Measurements from ENCODE around the gene NME7. TPM values are rescaled to one million over a fixed set of nuclear protein-coding genes. Genes with fewer than 3 reads are reported as not detected.
"Not testable (repeated sequence)": the region's sequence is repeated elsewhere in the genome, so short reads cannot be mapped to it uniquely, and the experiment has no call there.

The NME7 gene, protein sequence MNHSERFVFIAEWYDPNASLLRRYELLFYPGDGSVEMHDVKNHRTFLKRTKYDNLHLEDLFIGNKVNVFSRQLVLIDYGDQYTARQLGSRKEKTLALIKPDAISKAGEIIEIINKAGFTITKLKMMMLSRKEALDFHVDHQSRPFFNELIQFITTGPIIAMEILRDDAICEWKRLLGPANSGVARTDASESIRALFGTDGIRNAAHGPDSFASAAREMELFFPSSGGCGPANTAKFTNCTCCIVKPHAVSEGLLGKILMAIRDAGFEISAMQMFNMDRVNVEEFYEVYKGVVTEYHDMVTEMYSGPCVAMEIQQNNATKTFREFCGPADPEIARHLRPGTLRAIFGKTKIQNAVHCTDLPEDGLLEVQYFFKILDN
- total RNA-seq (8.5 TPM), polyA plus RNA-seq (ENCODE audit: insufficient read depth in 1 of 8, insufficient read length in 8 of 8, low replicate concordance in 1 of 8) (10 to 100 TPM; 19.7 to 28.1 (median 22.3) TPM)
- long read RNA-seq, donor 1, partial matches to known transcripts = 0 of 2 reads
- long read RNA-seq, donor 1, other reads (novel, unspliced or antisense) = 0 of 2 reads
- long read RNA-seq, donor 2 = 0 reads
- long read RNA-seq, donor 3, full-length matches to known transcripts = 5 of 11 reads
- long read RNA-seq, donor 3, partial matches to known transcripts = 6 of 11 reads
- long read RNA-seq, donor 3, other reads (novel, unspliced or antisense) = 0 of 11 reads
- long read RNA-seq, donor 4, partial matches to known transcripts = 0 of 3 reads
- long read RNA-seq, donor 4, other reads (novel, unspliced or antisense) = 0 of 3 reads
- long read RNA-seq, donor 5, transcript NME7-201 (12 exons, 1,642 nt) = major isoform, 11 of 18 reads
- long read RNA-seq, donor 5, partial matches to known transcripts = 6 of 18 reads
- long read RNA-seq, donor 5, other reads (novel, unspliced or antisense) = 0 of 18 reads
- long read RNA-seq, donor 6, transcript NME7-201 (12 exons, 1,642 nt) = major isoform, 5 of 11 reads
- long read RNA-seq, donor 6, partial matches to known transcripts = 5 of 11 reads
- long read RNA-seq, donor 6, other reads (novel, unspliced or antisense) = 0 of 11 reads
- long read RNA-seq, donor 7, full-length matches to known transcripts = 7 of 16 reads
- long read RNA-seq, donor 7, partial matches to known transcripts = 9 of 16 reads
- long read RNA-seq, donor 7, other reads (novel, unspliced or antisense) = 0 of 16 reads
- long read RNA-seq, donor 8, full-length matches to known transcripts = 9 of 9 reads
- long read RNA-seq, donor 8, partial matches to known transcripts = 0 of 9 reads
- long read RNA-seq, donor 8, other reads (novel, unspliced or antisense) = 0 of 9 reads
- long read RNA-seq, donor 9, partial matches to known transcripts = 7 of 8 reads
- long read RNA-seq, donor 9, other reads (novel, unspliced or antisense) = 0 of 8 reads
- long read RNA-seq, donor 10, transcript NME7-201 (12 exons, 1,642 nt) = major isoform, 13 of 24 reads
- long read RNA-seq, donor 10, partial matches to known transcripts = 10 of 24 reads
- long read RNA-seq, donor 10, other reads (novel, unspliced or antisense) = 0 of 24 reads
- long read RNA-seq, donor 11, partial matches to known transcripts = 7 of 10 reads
- long read RNA-seq, donor 11, other reads (novel, unspliced or antisense) = 0 of 10 reads

DNA sequence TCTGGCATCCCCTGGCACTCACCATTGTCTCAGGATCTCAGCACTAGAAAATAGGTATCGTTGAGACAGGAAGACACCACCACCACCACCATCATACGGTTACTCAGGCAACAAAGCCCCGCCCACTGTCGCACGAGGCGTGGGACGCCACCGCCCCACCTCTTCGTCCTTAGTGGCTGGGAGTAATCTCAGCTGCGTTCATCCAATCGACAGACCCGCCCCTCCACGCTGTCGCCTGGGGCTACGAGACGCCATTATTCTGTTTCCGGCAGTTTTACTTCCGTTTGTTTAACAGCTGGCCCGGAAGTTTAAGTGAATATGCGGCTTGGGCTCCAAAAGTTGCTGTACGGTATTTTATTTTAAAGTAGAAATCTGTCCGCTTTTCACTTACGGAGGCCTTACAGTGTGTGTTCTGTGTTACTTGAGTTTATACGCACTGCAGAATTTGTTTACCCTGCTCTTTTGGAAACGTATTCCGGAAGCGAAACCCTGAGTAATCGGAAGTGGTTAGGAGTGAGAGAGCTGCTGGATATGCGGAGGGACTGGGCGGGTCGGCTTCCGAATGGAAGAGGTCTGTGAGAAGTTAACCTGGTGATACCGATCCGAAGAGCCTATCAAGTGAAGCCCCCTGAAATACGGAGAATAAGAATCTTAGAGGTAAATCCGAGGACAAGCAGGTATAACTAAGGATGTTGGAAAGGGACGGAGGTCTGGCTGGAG lies at the start of gene NME7, which contains the start of gene BLZF1:
Gene NME7, minus strand, starts transcription at position 112 of the 720 bp plus-strand sequence. Its CDS starts 87 bp downstream, at position 25.
Gene BLZF1, plus strand, starts transcription at position 510 of the 720 bp plus-strand sequence. CDS start 1,328 bp downstream, outside the sequence.
- H3K36me3 ChIP-seq (ENCODE audit: control insufficient read depth, insufficient read depth, low read length) = peaks cover 7% of the 10 kb centered on the region
- no peaks in the 10 kb centered on the region for H3K9me3 ChIP-seq (replicated peaks; ENCODE audit: control insufficient read depth, low read depth, low read length)
- no peaks in the 10 kb centered on the region for H3K27me3 ChIP-seq (ENCODE audit: control insufficient read depth, insufficient read depth, low read length)
- WGBS (ENCODE audit: insufficient coverage) = under 1% methylated on average over 30 of the region's 37 CpGs
- peaks cover 2% of the 10 kb centered on the region for H3K4me1 ChIP-seq (ENCODE audit: control insufficient read depth, insufficient read depth, low read length)
- peak within 1 kb of the TSS; percentile 70 for H3K4me3 ChIP-seq (ENCODE audit: low read length)
- peak; percentile 99 for DNase-seq
- H3K27ac ChIP-seq (ENCODE audit: low read length) = peak within 1 kb of the TSS; percentile 87

DNA sequence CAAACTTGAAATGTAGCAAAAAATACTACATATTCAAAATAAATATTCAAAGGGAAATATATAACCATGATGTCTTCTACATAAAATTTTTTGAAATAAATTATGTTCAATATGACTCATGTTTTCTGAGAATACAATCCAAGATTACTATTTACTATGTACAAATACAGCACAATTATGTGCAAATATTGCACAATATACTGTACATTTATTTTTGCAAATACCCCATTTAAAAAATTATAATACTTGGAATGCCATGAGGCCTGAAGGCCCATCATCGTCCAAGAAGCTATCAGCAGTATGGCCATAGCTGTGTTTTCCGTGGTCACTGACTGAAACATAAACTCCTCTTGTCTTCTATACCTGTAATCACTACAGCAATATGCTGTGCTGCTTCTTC lies 47.4 kb upstream of the NME7 start:
- DNase-seq = no peak
- H3K4me1 ChIP-seq (ENCODE audit: control insufficient read depth, insufficient read depth, low read length) = no peaks in the 10 kb centered on the region
- no peak overlapping the region for H3K4me3 ChIP-seq (ENCODE audit: low read length)
- H3K27ac ChIP-seq (ENCODE audit: low read length) = no peak overlapping the region
- 84% methylated on average over 2 of the region's 2 CpGs for WGBS (ENCODE audit: insufficient coverage)
- H3K9me3 ChIP-seq (replicated peaks; ENCODE audit: control insufficient read depth, low read depth, low read length) = peaks cover 2% of the 10 kb centered on the region
- no peaks in the 10 kb centered on the region for H3K36me3 ChIP-seq (ENCODE audit: control insufficient read depth, insufficient read depth, low read length)
- H3K27me3 ChIP-seq (ENCODE audit: control insufficient read depth, insufficient read depth, low read length) = no peaks in the 10 kb centered on the region

DNA sequence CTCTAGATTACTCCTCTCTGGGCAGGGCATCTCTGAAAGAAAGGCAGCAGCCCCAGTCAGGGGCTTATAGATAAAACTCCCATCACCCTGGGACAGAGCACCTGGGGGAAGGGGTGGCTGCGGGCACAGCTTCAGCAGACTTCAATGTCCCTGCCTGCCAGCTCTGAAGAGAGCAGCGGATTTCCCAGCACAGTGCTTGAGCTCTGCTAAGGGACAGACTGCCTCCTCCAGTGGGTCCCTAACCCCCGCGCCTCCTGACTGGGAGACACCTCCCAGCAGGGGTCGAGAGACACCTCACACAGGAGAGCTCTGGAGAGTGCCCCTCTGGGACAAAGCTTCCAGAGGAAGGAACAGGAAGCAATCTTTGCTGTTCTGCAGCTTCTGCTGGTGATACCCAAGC lies 40.7 kb upstream of the NME7 start:
- not testable (repeated sequence) for H3K4me1 ChIP-seq (ENCODE audit: control insufficient read depth, insufficient read depth, low read length); H3K4me3 ChIP-seq (ENCODE audit: low read length); H3K27ac ChIP-seq (ENCODE audit: low read length); DNase-seq; H3K36me3 ChIP-seq (ENCODE audit: control insufficient read depth, insufficient read depth, low read length); H3K27me3 ChIP-seq (ENCODE audit: control insufficient read depth, insufficient read depth, low read length)
- peaks cover 14% of the 10 kb centered on the region for H3K9me3 ChIP-seq (replicated peaks; ENCODE audit: control insufficient read depth, low read depth, low read length)
- 50% methylated on average over 1 of the region's 5 CpGs for WGBS (ENCODE audit: insufficient coverage)

DNA sequence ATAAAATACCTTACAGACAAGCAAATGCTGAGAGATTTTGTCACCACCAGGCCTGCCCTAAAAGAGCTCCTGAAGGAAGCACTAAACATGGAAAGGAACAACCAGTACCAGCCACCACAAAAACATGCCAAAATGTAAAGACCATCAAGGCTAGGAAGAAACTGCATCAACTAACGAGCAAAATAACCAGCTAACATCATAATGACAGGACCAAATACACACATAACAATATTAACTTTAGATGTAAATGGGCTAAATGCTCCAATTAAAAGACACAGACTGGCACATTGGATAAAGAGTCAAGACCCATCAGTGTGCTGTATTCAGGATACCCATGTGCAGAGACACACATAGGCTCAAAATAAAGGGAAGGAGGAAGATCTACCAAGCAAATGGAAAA lies 35.0 kb upstream of the NME7 start:
- not testable (repeated sequence) for H3K36me3 ChIP-seq (ENCODE audit: control insufficient read depth, insufficient read depth, low read length); DNase-seq; H3K4me3 ChIP-seq (ENCODE audit: low read length); H3K4me1 ChIP-seq (ENCODE audit: control insufficient read depth, insufficient read depth, low read length); H3K27me3 ChIP-seq (ENCODE audit: control insufficient read depth, insufficient read depth, low read length); H3K27ac ChIP-seq (ENCODE audit: low read length)
- H3K9me3 ChIP-seq (replicated peaks; ENCODE audit: control insufficient read depth, low read depth, low read length) = peaks cover 24% of the 10 kb centered on the region
- WGBS (ENCODE audit: insufficient coverage) = no CpG with 5 or more reads among the region's 1 CpG

DNA sequence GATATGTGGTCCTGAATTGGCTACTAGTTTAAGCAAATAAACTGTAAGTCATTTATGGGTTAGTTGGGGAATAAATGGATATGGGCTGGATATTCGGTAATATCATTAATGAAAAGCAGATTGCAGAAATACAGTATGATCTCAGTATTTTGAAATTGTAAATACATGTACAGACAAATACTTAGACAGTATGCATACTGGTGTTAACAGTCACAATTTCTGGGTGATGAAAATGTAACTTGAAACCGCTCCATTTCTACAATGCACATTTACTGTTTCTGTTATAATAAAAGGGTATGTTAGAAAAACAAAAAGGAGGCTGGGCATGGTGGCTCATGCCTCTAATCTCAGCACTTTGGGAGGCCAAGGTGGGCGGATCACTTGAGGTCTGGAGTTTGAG lies 28.4 kb upstream of the NME7 start:
- no CpG with 5 or more reads among the region's 3 CpGs for WGBS (ENCODE audit: insufficient coverage)
- H3K36me3 ChIP-seq (ENCODE audit: control insufficient read depth, insufficient read depth, low read length) = peaks cover 22% of the 10 kb centered on the region
- no peaks in the 10 kb centered on the region for H3K27me3 ChIP-seq (ENCODE audit: control insufficient read depth, insufficient read depth, low read length)
- H3K4me3 ChIP-seq (ENCODE audit: low read length) = no peak overlapping the region
- no peak overlapping the region for H3K27ac ChIP-seq (ENCODE audit: low read length)
- peaks cover 8% of the 10 kb centered on the region for H3K9me3 ChIP-seq (replicated peaks; ENCODE audit: control insufficient read depth, low read depth, low read length)
- H3K4me1 ChIP-seq (ENCODE audit: control insufficient read depth, insufficient read depth, low read length) = no peaks in the 10 kb centered on the region
- DNase-seq = no peak

DNA sequence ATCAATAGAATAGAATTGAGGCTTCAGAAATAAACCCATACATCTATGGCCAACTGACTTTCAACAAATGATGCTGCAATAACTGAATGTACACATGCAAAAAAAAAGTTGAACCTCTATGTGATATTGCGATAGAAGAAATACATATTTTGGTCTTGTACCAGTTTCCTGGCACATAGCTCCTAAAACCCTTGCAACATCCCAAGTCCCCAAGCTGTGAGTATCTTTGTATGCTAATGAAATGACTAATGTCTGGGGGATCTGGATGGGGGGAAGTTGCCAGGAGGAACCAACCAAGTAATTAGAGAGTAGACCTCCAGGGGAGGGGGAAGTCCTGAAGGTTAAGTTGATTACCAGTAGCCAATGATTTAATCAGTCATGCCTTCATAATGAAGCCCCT lies 24.8 kb upstream of the NME7 start:
- no peaks in the 10 kb centered on the region for H3K9me3 ChIP-seq (replicated peaks; ENCODE audit: control insufficient read depth, low read depth, low read length)
- no peaks in the 10 kb centered on the region for H3K4me1 ChIP-seq (ENCODE audit: control insufficient read depth, insufficient read depth, low read length)
- no peak overlapping the region for H3K4me3 ChIP-seq (ENCODE audit: low read length)
- H3K27ac ChIP-seq (ENCODE audit: low read length) = no peak overlapping the region
- no peak for DNase-seq
- peaks cover 29% of the 10 kb centered on the region for H3K36me3 ChIP-seq (ENCODE audit: control insufficient read depth, insufficient read depth, low read length)
- H3K27me3 ChIP-seq (ENCODE audit: control insufficient read depth, insufficient read depth, low read length) = no peaks in the 10 kb centered on the region
- WGBS (ENCODE audit: insufficient coverage) = no CpG with 5 or more reads among the region's 1 CpG

DNA sequence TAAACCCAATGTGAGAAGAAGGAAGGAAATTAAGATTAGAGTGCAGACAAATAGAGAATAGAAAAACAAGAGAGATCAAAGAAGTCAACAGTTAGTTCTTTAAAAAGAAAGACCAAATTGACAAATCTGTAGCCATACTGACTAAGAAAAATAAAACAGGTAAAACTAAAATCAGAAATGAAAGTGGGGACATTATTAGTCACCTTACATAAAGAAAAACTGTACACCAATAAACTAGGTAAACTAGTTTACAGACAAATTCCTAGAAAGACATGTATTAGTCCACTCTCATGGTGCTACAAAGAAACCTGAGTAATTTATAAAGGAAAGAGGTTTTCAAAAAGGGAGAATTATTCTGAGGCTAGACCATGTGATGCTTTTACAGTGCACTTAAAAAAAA lies 22.7 kb upstream of the NME7 start:
- peaks cover 30% of the 10 kb centered on the region for H3K36me3 ChIP-seq (ENCODE audit: control insufficient read depth, insufficient read depth, low read length)
- H3K4me3 ChIP-seq (ENCODE audit: low read length) = no peak overlapping the region
- H3K4me1 ChIP-seq (ENCODE audit: control insufficient read depth, insufficient read depth, low read length) = no peaks in the 10 kb centered on the region
- H3K27me3 ChIP-seq (ENCODE audit: control insufficient read depth, insufficient read depth, low read length) = no peaks in the 10 kb centered on the region
- H3K27ac ChIP-seq (ENCODE audit: low read length) = no peak overlapping the region
- DNase-seq = no peak
- no peaks in the 10 kb centered on the region for H3K9me3 ChIP-seq (replicated peaks; ENCODE audit: control insufficient read depth, low read depth, low read length)

DNA sequence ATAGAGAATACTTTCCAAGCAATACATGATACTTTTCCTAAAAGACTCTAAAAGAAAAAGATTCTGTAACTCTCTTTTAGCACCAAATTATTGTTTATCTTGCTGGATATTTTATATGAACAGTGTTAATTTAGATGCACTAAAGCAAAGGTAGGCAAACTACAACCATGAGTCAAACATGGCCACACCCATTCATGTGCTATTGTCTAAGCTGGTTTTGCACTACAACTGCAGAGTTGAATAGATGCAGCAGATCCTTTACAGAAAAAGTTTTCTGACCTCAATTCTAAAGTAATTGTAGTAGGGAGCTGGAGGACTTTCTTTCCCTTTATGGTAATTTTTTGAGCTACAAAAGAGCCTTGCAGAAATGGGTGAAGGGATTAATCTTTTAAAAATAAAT lies 19.8 kb upstream of the NME7 start:
- DNase-seq = no peak
- Histone ChIP-seq H3K4me3 (ENCODE audit: low read length) (no peak overlapping the region), H3K36me3 (ENCODE audit: control insufficient read depth, insufficient read depth, low read length) (peaks cover 34% of the 10 kb centered on the region), H3K27ac (ENCODE audit: low read length) (no peak overlapping the region), H3K9me3 (replicated peaks; ENCODE audit: control insufficient read depth, low read depth, low read length) (no peaks in the 10 kb centered on the region), H3K4me1 (ENCODE audit: control insufficient read depth, insufficient read depth, low read length) (no peaks in the 10 kb centered on the region), H3K27me3 (ENCODE audit: control insufficient read depth, insufficient read depth, low read length) (no peaks in the 10 kb centered on the region)

DNA sequence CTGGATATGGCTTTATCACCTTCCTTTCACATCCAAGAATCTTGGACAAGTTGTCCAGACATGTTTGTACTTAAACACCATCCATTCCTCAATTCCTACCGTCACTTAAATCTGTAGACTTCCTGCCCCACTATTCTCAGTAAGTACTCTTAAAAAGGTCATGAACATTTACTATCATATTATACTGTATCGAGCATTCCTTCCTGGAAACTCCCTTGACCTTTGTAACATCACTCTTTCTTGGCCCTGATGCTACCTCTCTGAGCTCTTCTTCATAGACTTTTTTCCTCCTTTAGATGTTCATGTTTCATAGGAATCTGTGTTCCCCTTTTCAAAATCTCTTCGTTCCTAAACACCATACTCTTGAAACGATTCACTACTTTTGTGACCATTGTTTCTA lies 15.9 kb upstream of the NME7 start:
- peaks cover 22% of the 10 kb centered on the region for H3K36me3 ChIP-seq (ENCODE audit: control insufficient read depth, insufficient read depth, low read length)
- no peak for DNase-seq
- 88% methylated on average over 2 of the region's 4 CpGs for WGBS (ENCODE audit: insufficient coverage)

More for the DNA sequence above, 15.9 kb upstream of the NME7 start:
- Histone ChIP-seq H3K4me1 (ENCODE audit: control insufficient read depth, insufficient read depth, low read length) (no peaks in the 10 kb centered on the region), H3K27me3 (ENCODE audit: control insufficient read depth, insufficient read depth, low read length) (no peaks in the 10 kb centered on the region), H3K27ac (ENCODE audit: low read length) (no peak overlapping the region), H3K9me3 (replicated peaks; ENCODE audit: control insufficient read depth, low read depth, low read length) (no peaks in the 10 kb centered on the region), H3K4me3 (ENCODE audit: low read length) (no peak overlapping the region)
